ENCODE data around the gene CWF19L1.

- TF ChIP-seq CTCF (conservative IDR thresholded peaks at IDR 0.05; ENCODE audit: low read depth in 2 of 2) (no peak), CREB1 (CRISPR knock-in tag; IDR thresholded peaks at IDR 0.05; ENCODE audit: low read depth) (no peak), REST (IDR thresholded peaks at IDR 0.05; ENCODE audit: unreplicated experiment) (no peak)
These were observed 58.1 kb downstream of the CWF19L1 start for GRCh38 chr10:100209303-100209702.
